K562 (cell line): Measurements from ENCODE around the gene PTPRT.

Experiments used
- ATF2 ChIP-seq: sonication (generic); formaldehyde crosslinking; IDR thresholded peaks from 2 replicates; pipeline ENCODE4 v1.8.1; 2022; ENCODE audit warnings: missing genetic modification reagents
- BACH1 ChIP-seq: fragments of 200-800 bp; sonication (Bioruptor generic); IDR thresholded peaks from 2 replicates; pipeline ENCODE4 v1.6.1; 2016; ENCODE audit warnings: missing genetic modification characterization, missing compliant biosample characterization
- CHD4 ChIP-seq: fragments of 200-600 bp; sonication (generic); IDR thresholded peaks from 3 replicates; pipeline ENCODE4 v1.6.1; 2012; ENCODE audit warnings: low read depth, mild to moderate bottlenecking, mixed read lengths, low read length, inconsistent platforms; ENCODE audit not compliant: insufficient read depth, insufficient replicate concordance, poor library complexity, severe bottlenecking
- CTCF ChIP-seq, 3 experiments: IDR thresholded peaks in 2 of 3; conservative IDR thresholded peaks in 1 of 3; 2 replicates each; pipeline ENCODE4 v1.5.1; 2011 to 2012; ENCODE audit warnings: low read length in 3 of 3, mild to moderate bottlenecking in 3 of 3, control low read depth in 2 of 3, improper control_type of control experiment in 1 of 3, inconsistent platforms in 1 of 3, low read depth in 1 of 3, mixed read lengths in 1 of 3, moderate library complexity in 1 of 3; ENCODE audit not compliant: insufficient read depth in 2 of 3
- ETV5 ChIP-seq: sonication (generic); formaldehyde crosslinking; IDR thresholded peaks from 2 replicates; pipeline ENCODE4 v1.4.0; 2020; ENCODE audit warnings: low read depth, mild to moderate bottlenecking, missing genetic modification reagents
- HDAC3 ChIP-seq: fragments of 450-650 bp; IDR thresholded peaks from 2 replicates; pipeline ENCODE4 v1.6.1; 2018; ENCODE audit warnings: borderline replicate concordance, mild to moderate bottlenecking, moderate library complexity; ENCODE audit not compliant: partially characterized antibody
- KAT8 ChIP-seq: fragments of 450-650 bp; IDR thresholded peaks from 2 replicates; pipeline ENCODE4 v1.6.1; 2016; ENCODE audit warnings: low read depth, mild to moderate bottlenecking
- KDM5B ChIP-seq: fragments of 200-600 bp; sonication (generic); IDR thresholded peaks from 2 replicates; pipeline ENCODE4 v1.6.1; 2012; ENCODE audit warnings: low read depth, mild to moderate bottlenecking, moderate library complexity, low read length, control low read depth, inconsistent platforms; ENCODE audit not compliant: insufficient replicate concordance
- RAD21 ChIP-seq, 2 experiments: fragments of 250-450 bp in 1 of 2; fragments of 450-650 bp in 1 of 2; sonication (Bioruptor Pico) in 1 of 2; formaldehyde crosslinking in 1 of 2; IDR thresholded peaks in 1 of 2; conservative IDR thresholded peaks in 1 of 2; 2 replicates each; pipeline versions ENCODE4 v1.4.0 to v1.8.0; 2020 to 2022; ENCODE audit warnings: mild to moderate bottlenecking in 2 of 2, moderate library complexity in 1 of 2
- SMC3 ChIP-seq: conservative IDR thresholded peaks from 2 replicates; pipeline ENCODE4 v1.6.1; 2011; ENCODE audit warnings: low read depth, low read length, improper control_type of control experiment; ENCODE audit not compliant: insufficient read depth
- VEZF1 ChIP-seq: fragments of 200-800 bp; sonication (Bioruptor generic); IDR thresholded peaks from 2 replicates; pipeline ENCODE4 v1.6.1; 2017; ENCODE audit warnings: missing genetic modification characterization, missing compliant biosample characterization
- ZNF282 ChIP-seq: sonication (generic); formaldehyde crosslinking; IDR thresholded peaks from 2 replicates; pipeline ENCODE4 v1.8.1; 2023; ENCODE audit warnings: missing genetic modification reagents
- ZNF583 ChIP-seq: fragments of 250-450 bp; sonication (Bioruptor Pico); IDR thresholded peaks from 2 replicates; pipeline ENCODE4 v1.4.0; 2020
- TF ChIP-seq, protein P1 (sequence below): sonication (generic); formaldehyde crosslinking; IDR thresholded peaks from 2 replicates; pipeline ENCODE4 v1.8.0; 2022; ENCODE audit warnings: missing genetic modification reagents, mild to moderate bottlenecking, moderate library complexity, borderline replicate concordance

- TF ChIP-seq HDAC3 (no peak), ZNF583 (no peak), RAD21 (CRISPR knock-in tag; conservative IDR thresholded peaks at IDR 0.05 in 1 of 2, IDR thresholded peaks at IDR 0.05 in 1 of 2) (no peak), KDM5B (no peak), SMC3 (no peak), KAT8 (no peak), ZNF282 (CRISPR knock-in tag) (no peak), CTCF (IDR thresholded peaks at IDR 0.05 in 2 of 3, conservative IDR thresholded peaks at IDR 0.05 in 1 of 3; ENCODE audit: insufficient read depth in 2 of 3, low read depth in 1 of 3, low read length in 3 of 3) (no peak), ATF2 (CRISPR knock-in tag) (no peak), VEZF1 (no peak), BACH1 (tag) (no peak), ETV5 (CRISPR knock-in tag) (no peak), CHD4 (no peak)
- TF ChIP-seq, protein P1, sequence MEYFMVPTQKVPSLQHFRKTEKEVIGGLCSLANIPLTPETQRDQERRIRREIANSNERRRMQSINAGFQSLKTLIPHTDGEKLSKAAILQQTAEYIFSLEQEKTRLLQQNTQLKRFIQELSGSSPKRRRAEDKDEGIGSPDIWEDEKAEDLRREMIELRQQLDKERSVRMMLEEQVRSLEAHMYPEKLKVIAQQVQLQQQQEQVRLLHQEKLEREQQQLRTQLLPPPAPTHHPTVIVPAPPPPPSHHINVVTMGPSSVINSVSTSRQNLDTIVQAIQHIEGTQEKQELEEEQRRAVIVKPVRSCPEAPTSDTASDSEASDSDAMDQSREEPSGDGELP (CRISPR knock-in tag), result no peak
These were observed 1039.5 kb downstream of the PTPRT start for GRCh38 chr20:42150230-42150629.
